ENCODE data around the gene REPS1. TPM values are rescaled to one million over a fixed set of nuclear protein-coding genes. Genes with fewer than 3 reads are reported as not detected.

The REPS1 gene
- total RNA-seq, 1 experiment from 2014 or later: 55.1 TPM

- H3K27ac Mint-ChIP-seq: no peak overlapping the region
- ChIA-PET CTCF (interaction anchor here (0.5 kb wide), 1 partner anchor 51 kb away, joined by 3 read pairs; no protein-coding TSS in a partner anchor), POLR2A (interaction anchor here (0.5 kb wide), 1 partner anchor 41 kb away, joined by 3 read pairs; no protein-coding TSS in a partner anchor)
These were observed 26.9 kb upstream of the REPS1 start for GRCh38 chr6:139014945-139015344.

DNA sequence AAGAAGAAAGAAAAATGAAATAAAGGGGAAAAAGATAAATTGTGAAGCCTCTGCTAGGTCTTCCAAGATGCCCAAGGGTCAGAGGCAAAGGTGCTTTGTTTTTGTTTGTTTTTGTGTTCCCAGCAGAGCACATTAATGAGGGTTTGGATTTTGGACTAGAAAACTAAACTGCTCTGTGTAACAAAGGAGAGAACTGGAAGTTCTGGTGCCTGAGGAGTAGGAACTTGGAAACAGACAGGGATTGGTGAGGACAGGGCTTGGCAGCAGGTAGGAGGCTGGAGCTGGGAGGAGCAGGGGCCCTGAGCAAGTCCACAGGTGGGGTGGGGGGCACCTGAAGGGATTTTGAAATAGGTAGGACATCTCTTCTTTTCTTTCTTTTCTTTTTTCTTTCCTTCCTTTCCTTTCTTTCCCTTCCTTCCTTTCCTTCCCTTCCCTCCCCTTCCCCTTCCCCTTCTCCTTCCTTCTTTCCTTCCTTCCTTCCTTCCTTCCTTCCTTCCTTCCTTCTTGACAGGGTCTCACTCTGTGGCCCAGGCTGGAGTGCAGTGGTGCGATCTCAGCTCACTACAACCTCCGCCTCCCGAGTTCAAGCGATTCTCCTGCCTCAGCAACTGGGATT lies 25.2 kb upstream of the REPS1 start:
- TF ChIP-seq MXD4 (CRISPR knock-in tag; IDR thresholded peaks at IDR 0.05; ENCODE audit: borderline replicate concordance): no peak
- TF ChIP-seq SP1 (CRISPR knock-in tag; conservative IDR thresholded peaks at IDR 0.05): no peak
- TF ChIP-seq USF2 (CRISPR knock-in tag; IDR thresholded peaks at IDR 0.05): no peak
- TF ChIP-seq ATF1 (CRISPR knock-in tag; IDR thresholded peaks at IDR 0.05): no peak
- TF ChIP-seq RORB (CRISPR knock-in tag; IDR thresholded peaks at IDR 0.05): no peak
- TF ChIP-seq ZNF423 (CRISPR knock-in tag; IDR thresholded peaks at IDR 0.05): no peak
- TF ChIP-seq EMX1 (CRISPR knock-in tag; IDR thresholded peaks at IDR 0.05): no peak
- TF ChIP-seq ZBTB43 (CRISPR knock-in tag; IDR thresholded peaks at IDR 0.05): no peak
- TF ChIP-seq TCF7 (CRISPR knock-in tag; IDR thresholded peaks at IDR 0.05; ENCODE audit: low read depth): no peak
- TF ChIP-seq RELA (CRISPR knock-in tag; IDR thresholded peaks at IDR 0.05; ENCODE audit: borderline replicate concordance): no peak
- no peak for TF ChIP-seq SMAD4 (CRISPR knock-in tag; IDR thresholded peaks at IDR 0.05)
- TF ChIP-seq HMGA2 (CRISPR knock-in tag; IDR thresholded peaks at IDR 0.05): no peak
- TF ChIP-seq, protein P1, sequence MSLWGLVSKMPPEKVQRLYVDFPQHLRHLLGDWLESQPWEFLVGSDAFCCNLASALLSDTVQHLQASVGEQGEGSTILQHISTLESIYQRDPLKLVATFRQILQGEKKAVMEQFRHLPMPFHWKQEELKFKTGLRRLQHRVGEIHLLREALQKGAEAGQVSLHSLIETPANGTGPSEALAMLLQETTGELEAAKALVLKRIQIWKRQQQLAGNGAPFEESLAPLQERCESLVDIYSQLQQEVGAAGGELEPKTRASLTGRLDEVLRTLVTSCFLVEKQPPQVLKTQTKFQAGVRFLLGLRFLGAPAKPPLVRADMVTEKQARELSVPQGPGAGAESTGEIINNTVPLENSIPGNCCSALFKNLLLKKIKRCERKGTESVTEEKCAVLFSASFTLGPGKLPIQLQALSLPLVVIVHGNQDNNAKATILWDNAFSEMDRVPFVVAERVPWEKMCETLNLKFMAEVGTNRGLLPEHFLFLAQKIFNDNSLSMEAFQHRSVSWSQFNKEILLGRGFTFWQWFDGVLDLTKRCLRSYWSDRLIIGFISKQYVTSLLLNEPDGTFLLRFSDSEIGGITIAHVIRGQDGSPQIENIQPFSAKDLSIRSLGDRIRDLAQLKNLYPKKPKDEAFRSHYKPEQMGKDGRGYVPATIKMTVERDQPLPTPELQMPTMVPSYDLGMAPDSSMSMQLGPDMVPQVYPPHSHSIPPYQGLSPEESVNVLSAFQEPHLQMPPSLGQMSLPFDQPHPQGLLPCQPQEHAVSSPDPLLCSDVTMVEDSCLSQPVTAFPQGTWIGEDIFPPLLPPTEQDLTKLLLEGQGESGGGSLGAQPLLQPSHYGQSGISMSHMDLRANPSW (CRISPR knock-in tag; conservative IDR thresholded peaks at IDR 0.05; ENCODE audit: low read depth): no peak
- TF ChIP-seq ZNF138 (CRISPR knock-in tag; conservative IDR thresholded peaks at IDR 0.05): no peak
- TF ChIP-seq, protein P2, sequence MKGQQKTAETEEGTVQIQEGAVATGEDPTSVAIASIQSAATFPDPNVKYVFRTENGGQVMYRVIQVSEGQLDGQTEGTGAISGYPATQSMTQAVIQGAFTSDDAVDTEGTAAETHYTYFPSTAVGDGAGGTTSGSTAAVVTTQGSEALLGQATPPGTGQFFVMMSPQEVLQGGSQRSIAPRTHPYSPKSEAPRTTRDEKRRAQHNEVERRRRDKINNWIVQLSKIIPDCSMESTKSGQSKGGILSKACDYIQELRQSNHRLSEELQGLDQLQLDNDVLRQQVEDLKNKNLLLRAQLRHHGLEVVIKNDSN (CRISPR knock-in tag; IDR thresholded peaks at IDR 0.05): no peak
- TF ChIP-seq, protein P3, sequence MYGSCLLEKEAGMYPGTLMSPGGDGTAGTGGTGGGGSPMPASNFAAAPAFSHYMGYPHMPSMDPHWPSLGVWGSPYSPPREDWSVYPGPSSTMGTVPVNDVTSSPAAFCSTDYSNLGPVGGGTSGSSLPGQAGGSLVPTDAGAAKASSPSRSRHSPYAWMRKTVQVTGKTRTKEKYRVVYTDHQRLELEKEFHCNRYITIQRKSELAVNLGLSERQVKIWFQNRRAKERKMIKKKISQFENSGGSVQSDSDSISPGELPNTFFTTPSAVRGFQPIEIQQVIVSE (CRISPR knock-in tag; IDR thresholded peaks at IDR 0.05; ENCODE audit: borderline replicate concordance): no peak
- TF ChIP-seq MLX (CRISPR knock-in tag; IDR thresholded peaks at IDR 0.05): no peak
- no peak for TF ChIP-seq NFE2L1 (CRISPR knock-in tag; IDR thresholded peaks at IDR 0.05)
- H3K9me3 Mint-ChIP-seq: no peaks in the 10 kb centered on the region
- no peak overlapping the region for H3K4me3 Mint-ChIP-seq
- H3K27me3 Mint-ChIP-seq (ENCODE audit: low read depth): peaks cover 4% of the 10 kb centered on the region; the same call in 1 of the 2 replicates
- H3K27ac Mint-ChIP-seq: no peak overlapping the region
- no peak for ATAC-seq
- ChIA-PET POLR2A (no interaction called here), CTCF (no interaction called here)
- no peaks in the 10 kb centered on the region for H3K36me3 Mint-ChIP-seq
- peaks cover 41% of the 10 kb centered on the region for H3K4me1 Mint-ChIP-seq
- no peak for DNase-seq (ENCODE audit: low spot score)

More at GRCh38 chr6:139014945-139015344, 26.9 kb upstream of the REPS1 start:
- TF ChIP-seq TP53 (CRISPR knock-in tag; IDR thresholded peaks at IDR 0.05) (no peak), TEAD4 (CRISPR knock-in tag; IDR thresholded peaks at IDR 0.05) (no peak), TCF7 (CRISPR knock-in tag; IDR thresholded peaks at IDR 0.05; ENCODE audit: low read depth) (no peak), SMAD3 (CRISPR knock-in tag; IDR thresholded peaks at IDR 0.05; ENCODE audit: borderline replicate concordance) (no peak), MLX (CRISPR knock-in tag; IDR thresholded peaks at IDR 0.05) (no peak), ELF4 (CRISPR knock-in tag; IDR thresholded peaks at IDR 0.05; ENCODE audit: low read depth) (no peak), SP1 (CRISPR knock-in tag; conservative IDR thresholded peaks at IDR 0.05) (no peak), JAZF1 (CRISPR knock-in tag; IDR thresholded peaks at IDR 0.05) (no peak)
- TF ChIP-seq, protein P2 (CRISPR knock-in tag; IDR thresholded peaks at IDR 0.05): no peak
- no peaks in the 10 kb centered on the region for H3K9me3 Mint-ChIP-seq
- H3K27me3 Mint-ChIP-seq (ENCODE audit: low read depth): no peaks in the 10 kb centered on the region
- ATAC-seq: no peak
- no peak overlapping the region for H3K4me3 Mint-ChIP-seq
- no peak for DNase-seq (ENCODE audit: low spot score)
- peaks cover 41% of the 10 kb centered on the region for H3K4me1 Mint-ChIP-seq
- no peaks in the 10 kb centered on the region for H3K36me3 Mint-ChIP-seq
